Heart right ventricle (tissue), 16 donors: Measurements from ENCODE around the gene RAB37. TPM values are rescaled to one million over a fixed set of nuclear protein-coding genes. Genes with fewer than 3 reads are reported as not detected.

Source experiments
- ATAC-seq, 8 donors: fragments of 200-7000 bp; cut with Tn5 transposase; one replicate each; pipeline ENCODE4 v1.9.1; 2020; ENCODE audit warnings: mild to moderate bottlenecking in 8 of 8, moderate library complexity in 8 of 8, moderate number of reproducible peaks in 1 of 8
- DNase-seq, 2 donors: peaks; one replicate each; pipeline ENCODE4 v3.0.0-alpha.2; 2020
- H3K27ac ChIP-seq, 10 donors: fragments of 200-600 bp; sonication (generic) in 2 of 10; one replicate each; pipeline versions ENCODE4 v1.5.0 to v1.8.0; 2020 to 2022; ENCODE audit warnings: mild to moderate bottlenecking in 3 of 10
- H3K27me3 ChIP-seq, 7 donors: fragments of 200-600 bp; one replicate each; pipeline ENCODE4 v1.8.0; 2021 to 2022; ENCODE audit warnings: mild to moderate bottlenecking in 2 of 7
- H3K36me3 ChIP-seq, 9 donors: fragments of 200-600 bp; sonication (generic) in 1 of 9; one replicate each; pipeline versions ENCODE4 v1.5.0 to v1.8.0; 2020 to 2022; ENCODE audit warnings: mild to moderate bottlenecking in 2 of 9
- H3K4me1 ChIP-seq, 9 donors: fragments of 200-600 bp; sonication (generic) in 1 of 9; one replicate each; pipeline versions ENCODE4 v1.5.0 to v1.8.0; 2020 to 2022; ENCODE audit warnings: mild to moderate bottlenecking in 4 of 9
- H3K4me3 ChIP-seq, 10 donors: fragments of 200-600 bp; sonication (generic) in 2 of 10; one replicate each; pipeline versions ENCODE4 v1.5.0 to v1.8.0; 2020 to 2022; ENCODE audit warnings: mild to moderate bottlenecking in 7 of 10, moderate library complexity in 2 of 10
- H3K9me3 ChIP-seq, 11 donors: fragments of 200-600 bp in 10 of 11; sonication (generic) in 2 of 11; one replicate each; pipeline versions ENCODE4 v1.5.0 to v1.8.0; 2013 to 2022; ENCODE audit warnings: mild to moderate bottlenecking in 2 of 11, control low read depth in 1 of 11, moderate library complexity in 1 of 11
- CTCF ChIP-seq, 9 donors: fragments of 200-600 bp; sonication (generic) in 2 of 9; IDR thresholded peaks; one replicate each; pipeline versions ENCODE4 v1.5.0 to v1.8.0; 2021 to 2022; ENCODE audit warnings: antibody characterized with exemption in 9 of 9, mild to moderate bottlenecking in 5 of 9, moderate library complexity in 1 of 9
- WGBS, 2 donors: extraction: QIAGEN DNeasy Blood & Tissue Kit; methylation state at CpG; one replicate each; pipeline ENCODE4 v1.1.7; 2013; ENCODE audit warnings: inconsistent platforms in 1 of 2; 5-methylcytosine and 5-hydroxymethylcytosine counted together
- intact Hi-C, 10 donors: fragments of 100-400 bp; cut with DNase I; formaldehyde crosslinking; loops; one replicate each; pipeline versions ENCODE4 v1.11.1 to v1.14.2; 2022
- microRNA-seq, 2 donors: library from miRNA; unstranded; fragments of <30 nt; microRNA quantifications; one replicate each; pipeline ENCODE4 v1.2.0, GENCODE V29; 2021
- polyA plus RNA-seq, 2 donors: library from polyadenylated mRNA; stranded (reverse); fragments of 200-250 nt; gene quantifications; one replicate each; pipeline ENCODE4 v1.2.3, GENCODE V29; 2013
- total RNA-seq, 10 donors: library from RNA; stranded (reverse); fragmentation: NEBNext Ultra II Directional in 3 of 10; extraction: Animal tissue kit (Norgen Biotek cat#: 25700) in 3 of 10; gene quantifications; one replicate each; pipeline versions ENCODE4 v1.2.1 to v1.2.4, GENCODE V29; 2021 to 2023
- donor health status: Arrhythmogenic right ventricular cardiomyopathy.
- donor health status: ischemic (EF 13 %, LVEDD 7.1; RV severe dilation, severe dysfunction).
- donor health status: healthy with polysubstance abuse.
- donor health status: DM: no; HTN: yes; CAD: no.
- donor health status: DM: no; HTN: no; CAD: no.
- donor health status: ischemic (EF 25% LVEDD 6.9; RV normal size, moderate dysfunction).
- donor health status: ischemic (EF 25% LVEDD 5.7; RV mildly dilated, moderate dysfunction).
- donor health status: healthy.
- donor health status: DM: yes; HTN: yes; CAD: no.
- donor health status: Ischemic cardiomyopathy.
- donor health status: ischemic (EF 35%, LVEDD 5.7; RV mildly dilated, moderate dysfunction).
- donor health status: nonischemic (EF 11% LVEDD 7.7; RV severe dilation, severe dysfunction).
- donor health status: DM: yes; HTN: yes; CAD: no.
- donor health status: PGD.
- donor health status: ischemic (EF 29% LVEDD 5.4; RV normal size, mild dysfunction).
- donor health status: nonischemic (EF 23%, LVEDD 6.1; RV moderate dilation, normal function).

The RAB37 gene
- total and polyA plus RNA-seq, 12 donors: 0.93 to 2.8 (median 1.6) TPM

GRCh38 chr17:74795327-74796020 lies 58.4 kb downstream of the RAB37 start:
- Histone ChIP-seq H3K27ac (no peak overlapping the region), H3K36me3 (peaks cover 0 to 90% (median 33%) of the 10 kb centered on the region in 9 donors), H3K27me3 (no peaks in the 10 kb centered on the region), H3K4me1 (peaks cover 0 to 9% (median 0%) of the 10 kb centered on the region in 9 donors), H3K4me3 (no peak overlapping the region), H3K9me3 (no peaks in the 10 kb centered on the region)
- ATAC-seq (no peak), DNase-seq (no peak)
- 89 to 90% methylated on average over 18 of the region's 18 CpGs for WGBS, 2 donors
- intact Hi-C loops: no loop called here
- TF ChIP-seq CTCF (IDR thresholded peaks at IDR 0.05): no peak

- no peak for TF ChIP-seq CTCF (IDR thresholded peaks at IDR 0.05)
- intact Hi-C loops: no loop called here
- no peak for ATAC-seq
- Histone ChIP-seq H3K4me3 (no peak overlapping the region), H3K9me3 (no peaks in the 10 kb centered on the region), H3K27me3 (no peaks in the 10 kb centered on the region), H3K27ac (no peak overlapping the region), H3K4me1 (peaks cover 0 to 9% (median 0%) of the 10 kb centered on the region in 9 donors), H3K36me3 (peaks cover 0 to 91% (median 30%) of the 10 kb centered on the region in 9 donors)
- 85 to 86% methylated on average over 4 of the region's 4 CpGs for WGBS, 2 donors
- DNase-seq: no peak
Measured at GRCh38 chr17:74796211-74796610, 59.2 kb downstream of the RAB37 start.

GRCh38 chr17:74796866-74797265 lies 59.8 kb downstream of the RAB37 start:
- no peak for DNase-seq
- Histone ChIP-seq H3K4me3 (no peak overlapping the region), H3K27ac (no peak overlapping the region), H3K4me1 (peaks cover 0 to 9% (median 0%) of the 10 kb centered on the region in 9 donors), H3K36me3 (peaks cover 0 to 98% (median 30%) of the 10 kb centered on the region in 9 donors), H3K9me3 (no peaks in the 10 kb centered on the region), H3K27me3 (no peaks in the 10 kb centered on the region)
- intact Hi-C loops: no loop called here
- 91 to 94% methylated on average over 6 of the region's 6 CpGs for whole genome bisulfite sequencing, 2 donors
- no peak for ATAC-seq
- no peak for TF ChIP-seq CTCF (IDR thresholded peaks at IDR 0.05)

Small RNA genes lying within 50 kb of the gene (microRNA-seq; reads per million reads assigned to microRNA genes)
- gene MIR3615: 15.6 to 21.5 reads per million in 2 donors

Other genes starting within 250 kb of the RAB37 start
- 1 to 10 TPM in 1 of 10 donors, under 1 TPM in 5, not detected in 4; 0.14 to 1.7 (median 0.26) TPM for gene CD300LB, start 205.8 kb upstream of the RAB37 start, total RNA-seq
- gene CD300LB, start 205.8 kb upstream of the RAB37 start, polyA plus RNA-seq: under 1 TPM in 1 of 2 donors, not detected in 1; 0.25 TPM
- gene CD300C, start 191.1 kb upstream of the RAB37 start, total RNA-seq: 1 to 10 TPM in 1 of 10 donors, under 1 TPM in 9; 0.21 to 3.2 (median 0.55) TPM
- gene CD300C, start 191.1 kb upstream of the RAB37 start, polyA plus RNA-seq: under 1 TPM; 0.22 to 0.65 TPM
- under 1 TPM in 2 of 10 donors, not detected in 8; 0.49 to 0.97 TPM for gene CD300H, start 169.7 kb upstream of the RAB37 start, total RNA-seq
- gene CD300H, start 169.7 kb upstream of the RAB37 start, polyA plus RNA-seq: not detected
- gene CD300LD, start 145.0 kb upstream of the RAB37 start, total RNA-seq: not detected
- not detected for gene CD300LD, start 145.0 kb upstream of the RAB37 start, polyA plus RNA-seq
- 1 to 10 TPM in 1 of 10 donors, under 1 TPM in 9; 0.20 to 4.9 (median 0.35) TPM for gene CD300E, start 113.5 kb upstream of the RAB37 start, total RNA-seq
- gene CD300E, start 113.5 kb upstream of the RAB37 start, polyA plus RNA-seq: under 1 TPM; 0.07 to 0.91 TPM
- gene CD300LF, start 24.3 kb upstream of the RAB37 start, total RNA-seq: 1 to 10 TPM in 1 of 10 donors, under 1 TPM in 6, not detected in 3; 0.13 to 4.5 (median 0.34) TPM
- gene CD300LF, start 24.3 kb upstream of the RAB37 start, polyA plus RNA-seq: under 1 TPM; 0.15 to 0.36 TPM
- 10 to 100 TPM in 6 of 10 donors, 1 to 10 TPM in 4; 6.7 to 33.4 (median 12.7) TPM for gene NHERF1, start 11.4 kb downstream of the RAB37 start, total RNA-seq
- gene NHERF1, start 11.4 kb downstream of the RAB37 start, polyA plus RNA-seq: 10 to 100 TPM in 1 of 2 donors, 1 to 10 TPM in 1; 6.9 to 24.5 TPM
- 10 to 100 TPM; 10.6 to 25.9 (median 17.0) TPM for gene NAT9, start 39.1 kb downstream of the RAB37 start, total RNA-seq
- 10 to 100 TPM; 33.6 to 42.9 TPM for gene NAT9, start 39.1 kb downstream of the RAB37 start, polyA plus RNA-seq
- gene GRIN2C, start 122.6 kb downstream of the RAB37 start, total RNA-seq: under 1 TPM; 0.13 to 0.66 (median 0.27) TPM
- gene GRIN2C, start 122.6 kb downstream of the RAB37 start, polyA plus RNA-seq: under 1 TPM; 0.44 to 0.61 TPM
- gene FDXR, start 135.7 kb downstream of the RAB37 start, total RNA-seq: 1 to 10 TPM; 2.4 to 6.3 (median 3.9) TPM
- gene FDXR, start 135.7 kb downstream of the RAB37 start, polyA plus RNA-seq: 1 to 10 TPM; 3.3 to 5.3 TPM
- gene FADS6, start 156.4 kb downstream of the RAB37 start, total RNA-seq: not detected
- not detected for gene FADS6, start 156.4 kb downstream of the RAB37 start, polyA plus RNA-seq
- not detected for gene USH1G, start 186.0 kb downstream of the RAB37 start, total RNA-seq
- gene USH1G, start 186.0 kb downstream of the RAB37 start, polyA plus RNA-seq: not detected
- gene OTOP2, start 187.0 kb downstream of the RAB37 start, total RNA-seq: not detected
- gene OTOP2, start 187.0 kb downstream of the RAB37 start, polyA plus RNA-seq: not detected
- not detected for gene OTOP3, start 198.6 kb downstream of the RAB37 start, total RNA-seq
- not detected for gene OTOP3, start 198.6 kb downstream of the RAB37 start, polyA plus RNA-seq
- 10 to 100 TPM in 4 of 10 donors, 1 to 10 TPM in 6; 3.9 to 15.5 (median 9.5) TPM for gene HID1, start 235.5 kb downstream of the RAB37 start, total RNA-seq
- gene HID1, start 235.5 kb downstream of the RAB37 start, polyA plus RNA-seq: 10 to 100 TPM in 1 of 2 donors, 1 to 10 TPM in 1; 8.0 to 23.8 TPM